Skin of body (tissue), 2 donors: ENCODE measurements around the gene PP2D1. TPM values are rescaled to one million over a fixed set of nuclear protein-coding genes. Genes with fewer than 3 reads are reported as not detected.

Source experiments
- small RNA-seq: library from RNA; depleted of rRNA; stranded (forward); fragments of <200 nt; gene quantifications from one replicate; pipeline ENCODE3, GENCODE V24; 2014; ENCODE audit warnings: low replicate concordance
- total RNA-seq: library from RNA; depleted of rRNA; stranded (reverse); fragments of >200 nt; gene quantifications from one replicate; pipeline ENCODE4 v1.2.3, GENCODE V29; 2014

The PP2D1 gene
- total RNA-seq, 1 donor from 2014 or later, result not detected

Small RNA genes lying within 50 kb of the gene (small RNA-seq; reads per million reads assigned to genes)
- gene RNU4-85P (not detected), gene RPL39P18 (not detected)

Other genes starting within 250 kb of the PP2D1 start
- gene EFHB, start 78.0 kb downstream of the PP2D1 start, total RNA-seq, result 0.79 TPM
- gene RAB5A, start 65.2 kb downstream of the PP2D1 start, total RNA-seq, result 81.6 TPM
- 24.7 TPM for gene KAT2B, start 28.2 kb upstream of the PP2D1 start, total RNA-seq
- gene SGO1, start 173.9 kb upstream of the PP2D1 start, total RNA-seq, result 4.4 TPM